ENCODE results near the gene LMO1. TPM values are rescaled to one million over a fixed set of nuclear protein-coding genes. Genes with fewer than 3 reads are reported as not detected.

The LMO1 gene
- polyA plus RNA-seq, 1 of the 3 experiments (the other 2 are of a cell fraction): 0.12 TPM

DNA sequence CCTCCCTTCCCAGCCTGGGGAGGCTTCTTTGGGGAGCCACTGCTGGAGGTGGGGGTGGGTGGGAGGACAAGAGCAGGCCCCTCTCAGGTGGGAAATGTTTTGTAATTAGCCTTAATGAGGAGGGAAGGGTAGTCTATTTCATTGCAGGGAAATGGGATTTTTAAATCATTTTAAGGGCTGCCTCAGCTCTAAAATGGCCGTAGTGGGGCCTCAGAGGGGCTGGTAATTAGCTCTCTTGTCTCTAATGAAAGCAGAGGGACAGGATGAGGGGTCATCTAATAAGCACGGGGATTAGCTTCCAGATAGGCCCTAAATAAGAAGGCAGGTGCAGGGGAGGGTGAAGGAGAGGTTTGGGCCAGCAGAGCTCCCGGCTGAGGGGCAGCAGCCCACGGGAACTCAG is 46.5 kb downstream of the LMO1 start:
- Histone ChIP-seq H3K9ac (no peak overlapping the region), H3K4me1 (ENCODE audit: control insufficient read depth in 1 of 2, insufficient read depth in 2 of 2, low read depth in 1 of 2, low read length in 1 of 2) (peaks cover 0 to 10% of the 10 kb centered on the region in 2 experiments; a peak in 1 of 4 replicates), H3K79me2 (ENCODE audit: insufficient read depth) (no peaks in the 10 kb centered on the region), H3K4me3 (ENCODE audit: low read depth in 2 of 2, low read length in 1 of 2) (no peak overlapping the region), H2AFZ (ENCODE audit: low read depth) (no peak overlapping the region), H3F3A (replicated peaks; ENCODE audit: insufficient read depth) (no peaks in the 10 kb centered on the region), H3K9me2 (no peaks in the 10 kb centered on the region), H3K36me3 (replicated peaks in 1 of 2; ENCODE audit: control insufficient read depth in 1 of 2, insufficient read depth in 2 of 2, low read length in 1 of 2) (no peaks in the 10 kb centered on the region), H3K27me3 (ENCODE audit: insufficient read depth) (no peaks in the 10 kb centered on the region; the same call in 1 of the 2 replicates), H4K20me1 (ENCODE audit: insufficient read depth) (no peaks in the 10 kb centered on the region), H3K4me2 (no peak overlapping the region), H3K9me3 (no peaks in the 10 kb centered on the region), H3K27ac (ENCODE audit: low read depth in 2 of 2, low read length in 1 of 2) (no peak overlapping the region)
- DNase-seq: no peak
- ChIA-PET CTCF (interaction anchor here (2.0 to 19.6 kb wide), 3 partner anchors 24 to 349 kb away, joined by 8 to 604 read pairs (median 19); partner anchors contain the start of gene LMO1), POLR2A (interaction anchor here (1.5 kb wide), 1 partner anchor 46 kb away, joined by 4 read pairs; the partner anchor contains the start of gene LMO1)
- WGBS (ENCODE audit: low lambda C conversion rate): 58% methylated on average over 4 of the region's 4 CpGs
- TF ChIP-seq EZH2phosphoT487 (IDR thresholded peaks at IDR 0.05; ENCODE audit: borderline replicate concordance, low read depth): no peak
- TF ChIP-seq, protein P1, sequence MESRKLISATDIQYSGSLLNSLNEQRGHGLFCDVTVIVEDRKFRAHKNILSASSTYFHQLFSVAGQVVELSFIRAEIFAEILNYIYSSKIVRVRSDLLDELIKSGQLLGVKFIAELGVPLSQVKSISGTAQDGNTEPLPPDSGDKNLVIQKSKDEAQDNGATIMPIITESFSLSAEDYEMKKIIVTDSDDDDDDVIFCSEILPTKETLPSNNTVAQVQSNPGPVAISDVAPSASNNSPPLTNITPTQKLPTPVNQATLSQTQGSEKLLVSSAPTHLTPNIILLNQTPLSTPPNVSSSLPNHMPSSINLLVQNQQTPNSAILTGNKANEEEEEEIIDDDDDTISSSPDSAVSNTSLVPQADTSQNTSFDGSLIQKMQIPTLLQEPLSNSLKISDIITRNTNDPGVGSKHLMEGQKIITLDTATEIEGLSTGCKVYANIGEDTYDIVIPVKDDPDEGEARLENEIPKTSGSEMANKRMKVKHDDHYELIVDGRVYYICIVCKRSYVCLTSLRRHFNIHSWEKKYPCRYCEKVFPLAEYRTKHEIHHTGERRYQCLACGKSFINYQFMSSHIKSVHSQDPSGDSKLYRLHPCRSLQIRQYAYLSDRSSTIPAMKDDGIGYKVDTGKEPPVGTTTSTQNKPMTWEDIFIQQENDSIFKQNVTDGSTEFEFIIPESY (IDR thresholded peaks at IDR 0.05; ENCODE audit: borderline replicate concordance, low read depth): no peak
- TF ChIP-seq, protein P2, sequence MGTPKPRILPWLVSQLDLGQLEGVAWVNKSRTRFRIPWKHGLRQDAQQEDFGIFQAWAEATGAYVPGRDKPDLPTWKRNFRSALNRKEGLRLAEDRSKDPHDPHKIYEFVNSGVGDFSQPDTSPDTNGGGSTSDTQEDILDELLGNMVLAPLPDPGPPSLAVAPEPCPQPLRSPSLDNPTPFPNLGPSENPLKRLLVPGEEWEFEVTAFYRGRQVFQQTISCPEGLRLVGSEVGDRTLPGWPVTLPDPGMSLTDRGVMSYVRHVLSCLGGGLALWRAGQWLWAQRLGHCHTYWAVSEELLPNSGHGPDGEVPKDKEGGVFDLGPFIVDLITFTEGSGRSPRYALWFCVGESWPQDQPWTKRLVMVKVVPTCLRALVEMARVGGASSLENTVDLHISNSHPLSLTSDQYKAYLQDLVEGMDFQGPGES (IDR thresholded peaks at IDR 0.05; ENCODE audit: low read depth, low read length): no peak
- no peak for TF ChIP-seq TCF12 (IDR thresholded peaks at IDR 0.05)
- no peak for TF ChIP-seq NFIC (IDR thresholded peaks at IDR 0.05; ENCODE audit: borderline replicate concordance)

DNA sequence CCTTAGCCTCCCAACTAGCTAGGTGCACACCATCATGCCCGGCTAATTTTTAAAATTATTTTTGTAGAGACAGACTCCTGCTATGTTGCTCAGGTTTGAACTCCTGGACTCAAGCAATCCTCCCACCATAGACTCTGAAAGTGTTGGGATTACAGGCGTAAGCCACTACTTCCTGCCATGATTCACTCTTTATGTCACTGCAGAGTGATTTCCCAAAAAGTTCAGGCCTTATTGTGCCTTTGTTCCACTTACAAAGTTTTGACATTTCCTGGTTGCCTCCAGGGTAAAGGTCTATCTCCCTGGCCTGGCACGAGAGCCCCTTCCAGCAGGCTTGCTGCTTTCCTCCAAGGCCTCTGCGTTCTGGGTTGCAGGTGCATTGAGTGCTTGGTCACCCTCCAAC is 50.3 kb downstream of the LMO1 start:
- peaks cover 0 to 3% of the 10 kb centered on the region in 2 experiments; a peak in 1 of 4 replicates for H3K4me1 ChIP-seq (ENCODE audit: control insufficient read depth in 1 of 2, insufficient read depth in 2 of 2, low read depth in 1 of 2, low read length in 1 of 2)
- H3K9ac ChIP-seq: no peak overlapping the region
- H3K4me2 ChIP-seq: no peak overlapping the region
- CTCF ChIA-PET: interaction anchor here (0.9 to 3.4 kb wide), 3 partner anchors 13 to 207 kb away, joined by 3 to 14 read pairs (median 3); partner anchors contain the start of gene LMO1
- no peak for DNase-seq
- 52% methylated on average over 4 of the region's 4 CpGs for WGBS (ENCODE audit: low lambda C conversion rate)
- POLR2A ChIA-PET: no interaction called here
- H4K20me1 ChIP-seq (ENCODE audit: insufficient read depth): no peaks in the 10 kb centered on the region
- no peak overlapping the region for H3K4me3 ChIP-seq (ENCODE audit: low read depth in 2 of 2, low read length in 1 of 2)
- H3K27ac ChIP-seq (ENCODE audit: low read depth in 2 of 2, low read length in 1 of 2): no peak overlapping the region
- H3K79me2 ChIP-seq (ENCODE audit: insufficient read depth): no peaks in the 10 kb centered on the region
- H3K9me3 ChIP-seq: no peaks in the 10 kb centered on the region
- no peaks in the 10 kb centered on the region for H3F3A ChIP-seq (replicated peaks; ENCODE audit: insufficient read depth)
- H3K27me3 ChIP-seq (ENCODE audit: insufficient read depth): no peaks in the 10 kb centered on the region; the same call in 1 of the 2 replicates
- no peaks in the 10 kb centered on the region for H3K36me3 ChIP-seq (replicated peaks in 1 of 2; ENCODE audit: control insufficient read depth in 1 of 2, insufficient read depth in 2 of 2, low read length in 1 of 2)
- no peaks in the 10 kb centered on the region for H3K9me2 ChIP-seq
- H2AFZ ChIP-seq (ENCODE audit: low read depth): no peak overlapping the region
- TF ChIP-seq TAF1 (IDR thresholded peaks at IDR 0.05; ENCODE audit: borderline replicate concordance, low read depth, low read length) (no peak), EP300 (IDR thresholded peaks at IDR 0.05; ENCODE audit: borderline replicate concordance in 1 of 2, low read depth in 1 of 2, low read length in 1 of 2) (no peak), FOXJ3 (CRISPR knock-in tag; IDR thresholded peaks at IDR 0.05) (no peak), SIN3A (IDR thresholded peaks at IDR 0.05; ENCODE audit: borderline replicate concordance, low read depth, low read length) (no peak), RFX5 (IDR thresholded peaks at IDR 0.05; ENCODE audit: low read length) (no peak), GATA2 (CRISPR knock-in tag; IDR thresholded peaks at IDR 0.05) (no peak), EZH2phosphoT487 (IDR thresholded peaks at IDR 0.05; ENCODE audit: borderline replicate concordance, low read depth) (no peak), SMC3 (IDR thresholded peaks at IDR 0.05; ENCODE audit: low read depth, low read length) (no peak)
- TF ChIP-seq, protein P1 (IDR thresholded peaks at IDR 0.05; ENCODE audit: borderline replicate concordance, low read depth): no peak
- TF ChIP-seq, protein P3, sequence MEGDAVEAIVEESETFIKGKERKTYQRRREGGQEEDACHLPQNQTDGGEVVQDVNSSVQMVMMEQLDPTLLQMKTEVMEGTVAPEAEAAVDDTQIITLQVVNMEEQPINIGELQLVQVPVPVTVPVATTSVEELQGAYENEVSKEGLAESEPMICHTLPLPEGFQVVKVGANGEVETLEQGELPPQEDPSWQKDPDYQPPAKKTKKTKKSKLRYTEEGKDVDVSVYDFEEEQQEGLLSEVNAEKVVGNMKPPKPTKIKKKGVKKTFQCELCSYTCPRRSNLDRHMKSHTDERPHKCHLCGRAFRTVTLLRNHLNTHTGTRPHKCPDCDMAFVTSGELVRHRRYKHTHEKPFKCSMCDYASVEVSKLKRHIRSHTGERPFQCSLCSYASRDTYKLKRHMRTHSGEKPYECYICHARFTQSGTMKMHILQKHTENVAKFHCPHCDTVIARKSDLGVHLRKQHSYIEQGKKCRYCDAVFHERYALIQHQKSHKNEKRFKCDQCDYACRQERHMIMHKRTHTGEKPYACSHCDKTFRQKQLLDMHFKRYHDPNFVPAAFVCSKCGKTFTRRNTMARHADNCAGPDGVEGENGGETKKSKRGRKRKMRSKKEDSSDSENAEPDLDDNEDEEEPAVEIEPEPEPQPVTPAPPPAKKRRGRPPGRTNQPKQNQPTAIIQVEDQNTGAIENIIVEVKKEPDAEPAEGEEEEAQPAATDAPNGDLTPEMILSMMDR (IDR thresholded peaks at IDR 0.05): no peak
- TF ChIP-seq, protein P4, sequence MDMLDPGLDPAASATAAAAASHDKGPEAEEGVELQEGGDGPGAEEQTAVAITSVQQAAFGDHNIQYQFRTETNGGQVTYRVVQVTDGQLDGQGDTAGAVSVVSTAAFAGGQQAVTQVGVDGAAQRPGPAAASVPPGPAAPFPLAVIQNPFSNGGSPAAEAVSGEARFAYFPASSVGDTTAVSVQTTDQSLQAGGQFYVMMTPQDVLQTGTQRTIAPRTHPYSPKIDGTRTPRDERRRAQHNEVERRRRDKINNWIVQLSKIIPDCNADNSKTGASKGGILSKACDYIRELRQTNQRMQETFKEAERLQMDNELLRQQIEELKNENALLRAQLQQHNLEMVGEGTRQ (IDR thresholded peaks at IDR 0.05; ENCODE audit: borderline replicate concordance, low read depth, low read length): no peak
